ENCODE measurements around the gene OR2H2. TPM values are rescaled to one million over a fixed set of nuclear protein-coding genes. Genes with fewer than 3 reads are reported as not detected.

The OR2H2 gene
- total and polyA plus RNA-seq, 7 donors = not detected

DNA sequence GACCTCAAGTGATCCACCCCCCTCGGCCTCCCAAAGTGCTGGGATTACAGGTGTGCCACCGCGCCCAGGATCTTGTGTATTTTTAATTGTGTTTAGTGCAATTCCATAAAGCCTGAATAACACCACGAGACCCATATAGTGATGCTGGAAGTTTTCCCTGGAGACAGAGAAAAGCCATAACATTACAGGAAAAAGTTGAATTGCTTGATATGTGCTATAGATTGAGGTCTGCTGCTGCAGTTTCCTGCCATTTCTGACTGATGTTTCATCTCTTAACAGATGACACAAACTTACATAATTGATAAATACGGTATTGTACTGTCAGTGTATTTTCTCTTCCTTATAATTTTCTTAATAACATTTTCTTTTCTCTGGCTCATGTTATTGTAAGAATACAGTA lies 18.1 kb upstream of the OR2H2 start:
- TF ChIP-seq POLR2AphosphoS5 (IDR thresholded peaks at IDR 0.05) = no peak
- TF ChIP-seq, protein P1, sequence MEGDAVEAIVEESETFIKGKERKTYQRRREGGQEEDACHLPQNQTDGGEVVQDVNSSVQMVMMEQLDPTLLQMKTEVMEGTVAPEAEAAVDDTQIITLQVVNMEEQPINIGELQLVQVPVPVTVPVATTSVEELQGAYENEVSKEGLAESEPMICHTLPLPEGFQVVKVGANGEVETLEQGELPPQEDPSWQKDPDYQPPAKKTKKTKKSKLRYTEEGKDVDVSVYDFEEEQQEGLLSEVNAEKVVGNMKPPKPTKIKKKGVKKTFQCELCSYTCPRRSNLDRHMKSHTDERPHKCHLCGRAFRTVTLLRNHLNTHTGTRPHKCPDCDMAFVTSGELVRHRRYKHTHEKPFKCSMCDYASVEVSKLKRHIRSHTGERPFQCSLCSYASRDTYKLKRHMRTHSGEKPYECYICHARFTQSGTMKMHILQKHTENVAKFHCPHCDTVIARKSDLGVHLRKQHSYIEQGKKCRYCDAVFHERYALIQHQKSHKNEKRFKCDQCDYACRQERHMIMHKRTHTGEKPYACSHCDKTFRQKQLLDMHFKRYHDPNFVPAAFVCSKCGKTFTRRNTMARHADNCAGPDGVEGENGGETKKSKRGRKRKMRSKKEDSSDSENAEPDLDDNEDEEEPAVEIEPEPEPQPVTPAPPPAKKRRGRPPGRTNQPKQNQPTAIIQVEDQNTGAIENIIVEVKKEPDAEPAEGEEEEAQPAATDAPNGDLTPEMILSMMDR (IDR thresholded peaks at IDR 0.05) = no peak
- TF ChIP-seq EP300 (IDR thresholded peaks at IDR 0.05) = no peak
- no peak for TF ChIP-seq POLR2A (IDR thresholded peaks at IDR 0.05)
- no peak for DNase-seq
- 54 to 82% methylated on average over 5 of the region's 5 CpGs for WGBS, 2 donors

DNA sequence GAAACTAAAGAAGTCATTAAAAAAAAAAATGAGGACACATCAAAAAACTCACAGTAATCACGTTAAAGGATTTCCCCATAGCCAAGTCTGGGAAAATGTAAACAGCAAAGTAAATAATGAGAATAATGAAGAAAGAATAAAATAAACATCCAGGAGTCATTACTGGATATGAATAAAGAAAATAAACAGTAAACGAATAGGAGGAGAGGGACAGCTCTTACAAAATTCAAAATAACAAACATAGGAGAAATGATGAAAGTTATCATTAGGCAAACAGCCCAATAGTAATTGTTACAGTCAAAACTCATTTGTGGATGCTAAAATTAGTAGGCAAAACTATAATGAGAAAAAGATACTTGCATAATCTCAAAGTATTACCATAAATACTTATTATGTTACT lies 17.4 kb upstream of the OR2H2 start:
- Histone ChIP-seq H3K27ac (no peak overlapping the region), H3K36me3 (no peaks in the 10 kb centered on the region), H3K27me3 (peaks cover 0 to 11% (median 0%) of the 10 kb centered on the region in 3 donors), H3K4me1 (no peaks in the 10 kb centered on the region), H3K4me3 (no peak overlapping the region), H3K9me3 (no peaks in the 10 kb centered on the region)
- no peak for DNase-seq
- intact Hi-C loops (cut with DNase I) = no loop called here
- 21 to 63% methylated on average over 2 of the region's 2 CpGs for WGBS, 2 donors
- TF ChIP-seq POLR2A (IDR thresholded peaks at IDR 0.05) (no peak), POLR2AphosphoS5 (IDR thresholded peaks at IDR 0.05) (no peak), EP300 (IDR thresholded peaks at IDR 0.05) (no peak)
- TF ChIP-seq, protein P1 (IDR thresholded peaks at IDR 0.05) = no peak

More for the DNA sequence above, 18.1 kb upstream of the OR2H2 start:
- H3K27me3 ChIP-seq = peaks cover 0 to 11% (median 0%) of the 10 kb centered on the region in 3 donors
- no peaks in the 10 kb centered on the region for H3K4me1 ChIP-seq
- intact Hi-C loops (cut with DNase I) = no loop called here
- no peak overlapping the region for H3K27ac ChIP-seq
- H3K36me3 ChIP-seq = no peaks in the 10 kb centered on the region
- no peak overlapping the region for H3K4me3 ChIP-seq
- H3K9me3 ChIP-seq = no peaks in the 10 kb centered on the region

DNA sequence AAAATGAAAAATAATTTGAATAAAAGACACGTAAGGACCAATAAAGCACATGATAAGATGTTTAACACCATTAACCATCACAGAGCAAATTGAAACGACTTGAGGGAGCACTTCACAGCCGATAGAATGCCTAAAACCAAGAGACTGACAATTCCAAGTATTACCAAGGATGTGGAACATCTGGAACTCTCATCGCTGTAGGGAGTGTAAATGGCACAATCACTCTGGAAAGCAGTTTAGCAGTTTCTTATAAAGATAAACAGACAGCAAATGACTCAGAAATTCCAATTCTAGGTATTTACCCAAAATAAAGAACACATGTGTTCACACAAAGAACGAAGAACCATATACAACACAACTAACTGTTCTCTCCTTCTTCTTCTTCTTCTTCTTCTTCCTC lies 16.9 kb upstream of the OR2H2 start:
- WGBS, 2 donors = 61 to 63% methylated on average over 5 of the region's 5 CpGs
- no peaks in the 10 kb centered on the region for H3K9me3 ChIP-seq
- H3K4me3 ChIP-seq = no peak overlapping the region
- TF ChIP-seq POLR2A (IDR thresholded peaks at IDR 0.05) (no peak), POLR2AphosphoS5 (IDR thresholded peaks at IDR 0.05) (no peak), EP300 (IDR thresholded peaks at IDR 0.05) (no peak)
- TF ChIP-seq, protein P1 (IDR thresholded peaks at IDR 0.05) = no peak
- intact Hi-C loops (cut with DNase I) = no loop called here
- no peaks in the 10 kb centered on the region for H3K4me1 ChIP-seq
- no peak for DNase-seq
- H3K36me3 ChIP-seq = no peaks in the 10 kb centered on the region
- H3K27me3 ChIP-seq = peaks cover 0 to 11% (median 0%) of the 10 kb centered on the region in 3 donors
- no peak overlapping the region for H3K27ac ChIP-seq

DNA sequence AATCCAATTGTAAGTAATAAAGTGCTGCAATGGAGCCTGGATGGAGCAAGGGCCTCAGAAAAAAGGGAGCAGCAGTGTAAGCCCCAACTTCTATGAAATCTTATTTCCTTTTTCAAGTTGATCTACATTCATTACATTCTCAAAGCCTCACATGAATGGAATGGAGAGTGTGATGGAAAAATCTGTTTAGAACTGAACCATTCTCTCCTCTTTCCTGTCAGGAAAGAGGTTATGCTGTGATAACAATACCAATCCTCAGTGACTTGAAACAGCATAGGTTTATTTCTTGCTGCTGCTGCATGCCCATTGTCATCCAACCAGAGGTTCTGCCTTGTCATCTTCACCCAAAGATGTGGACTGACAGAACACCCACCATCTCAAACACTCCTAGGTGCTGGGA lies 8.9 kb upstream of the OR2H2 start:
- no peak for TF ChIP-seq POLR2AphosphoS5 (IDR thresholded peaks at IDR 0.05)
- no peak for TF ChIP-seq POLR2A (IDR thresholded peaks at IDR 0.05)
- TF ChIP-seq, protein P1 (IDR thresholded peaks at IDR 0.05) = no peak
- Histone ChIP-seq H3K4me1 (no peaks in the 10 kb centered on the region), H3K9me3 (no peaks in the 10 kb centered on the region), H3K27me3 (no peaks in the 10 kb centered on the region), H3K36me3 (no peaks in the 10 kb centered on the region), H3K4me3 (no peak overlapping the region), H3K27ac (no peak overlapping the region)
- no peak for DNase-seq
- intact Hi-C loops (cut with DNase I) = no loop called here

DNA sequence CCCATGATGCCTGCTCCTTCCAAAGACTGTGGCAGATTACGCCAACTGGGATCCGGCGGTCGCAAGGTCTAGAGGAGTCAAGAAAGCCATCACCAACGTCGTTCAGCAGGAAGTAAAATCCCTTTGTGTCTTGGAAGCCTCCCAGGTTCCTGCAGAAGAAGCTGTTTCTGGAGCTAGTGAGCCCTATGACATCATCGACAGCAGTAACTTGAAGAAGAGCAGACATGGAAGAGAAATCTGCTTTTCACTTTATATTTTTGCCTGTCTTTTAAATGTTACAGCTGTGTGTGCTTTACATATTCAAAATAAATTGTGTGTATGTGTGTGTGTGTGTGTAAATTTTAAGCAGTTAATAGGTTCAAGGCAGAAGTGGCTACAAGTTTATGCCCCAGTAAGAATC lies 7.4 kb upstream of the OR2H2 start:
- no peak overlapping the region for H3K4me3 ChIP-seq
- no peaks in the 10 kb centered on the region for H3K4me1 ChIP-seq
- DNase-seq = no peak
- intact Hi-C loops (cut with DNase I) = no loop called here
- H3K36me3 ChIP-seq = no peaks in the 10 kb centered on the region
- WGBS, 2 donors = 70% methylated on average over 7 of the region's 7 CpGs
- no peaks in the 10 kb centered on the region for H3K27me3 ChIP-seq
- no peaks in the 10 kb centered on the region for H3K9me3 ChIP-seq
- TF ChIP-seq POLR2AphosphoS5 (IDR thresholded peaks at IDR 0.05) (no peak), POLR2A (IDR thresholded peaks at IDR 0.05) (no peak), EP300 (IDR thresholded peaks at IDR 0.05) (no peak)
- TF ChIP-seq, protein P1 (IDR thresholded peaks at IDR 0.05) = no peak
- H3K27ac ChIP-seq = no peak overlapping the region
